ENCODE results near the gene KLHL12.
"Not testable (repeated sequence)": the region's sequence is repeated elsewhere in the genome, so short reads cannot be mapped to it uniquely, and the experiment has no call there.

Gene KLHL12

GRCh38 chr1:202905331-202905730 lies 21.7 kb downstream of the KLHL12 start:
- no peak for TF ChIP-seq CTCF (IDR thresholded peaks at IDR 0.05; ENCODE audit: insufficient read depth, low read length, missing control alignments)
- ChIA-PET POLR2A (no interaction called here), CTCF (interaction anchor here (1.6 kb wide), 1 partner anchor 16 kb away, joined by 3 read pairs; no protein-coding TSS in a partner anchor)
- no peak for DNase-seq (ENCODE audit: low read depth, low spot score)
- H3K4me3 ChIP-seq (ENCODE audit: low read depth, low read length) = no peak overlapping the region

- DNase-seq (ENCODE audit: low read depth, low spot score); POLR2A ChIA-PET; H3K4me3 ChIP-seq (ENCODE audit: low read depth, low read length): not testable (repeated sequence)
- CTCF ChIA-PET = interaction anchor here (1.0 kb wide), 1 partner anchor 10 kb away, joined by 3 read pairs; no protein-coding TSS in a partner anchor
These were observed 23.2 kb downstream of the KLHL12 start for GRCh38 chr1:202903808-202904207.

- POLR2A ChIA-PET = no interaction called here
- CTCF ChIA-PET = interaction anchor here (1.4 kb wide), 1 partner anchor 26 kb away, joined by 3 read pairs; the partner anchor contains the start of gene KLHL12
- TF ChIP-seq CTCF (IDR thresholded peaks at IDR 0.05; ENCODE audit: insufficient read depth, low read length, missing control alignments) = no peak
- DNase-seq (ENCODE audit: low read depth, low spot score) = no peak
- H3K4me3 ChIP-seq (ENCODE audit: low read depth, low read length) = no peak overlapping the region
These were observed 25.5 kb downstream of the KLHL12 start for GRCh38 chr1:202901555-202901954.

- no peak overlapping the region for H3K4me3 ChIP-seq (ENCODE audit: low read depth, low read length)
- no peak for DNase-seq (ENCODE audit: low read depth, low spot score)
- ChIA-PET POLR2A (interaction anchor here (0.6 kb wide), 1 partner anchor 226 kb away, joined by 3 read pairs; no protein-coding TSS in a partner anchor), CTCF (no interaction called here)
- TF ChIP-seq CTCF (IDR thresholded peaks at IDR 0.05; ENCODE audit: insufficient read depth, low read length, missing control alignments) = no peak
These were observed 34.5 kb downstream of the KLHL12 start for GRCh38 chr1:202892501-202892900.

- POLR2A ChIA-PET = no interaction called here
- no peak for DNase-seq (ENCODE audit: low read depth, low spot score)
These were observed 36.6 kb downstream of the KLHL12 start for GRCh38 chr1:202890392-202890791.

GRCh38 chr1:202888531-202889360 lies 38.3 kb downstream of the KLHL12 start, which contains the start of gene RABIF:
TSS of gene RABIF (minus strand) at chr1:202889149. CDS start at chr1:202889098, 51 bp downstream.
- CTCF ChIA-PET = interaction anchor here (0.7 to 1.9 kb wide), 3 partner anchors 12 to 79 kb away, joined by 3 to 5 read pairs (median 4); no protein-coding TSS in a partner anchor
- DNase-seq (ENCODE audit: low read depth, low spot score) = peak; percentile 51
- POLR2A ChIA-PET = interaction anchor here (0.7 to 1.2 kb wide), 2 partner anchors 78 to 82 kb away, joined by 3 to 9 read pairs; partner anchors contain the start of gene PCAT6
- peak; percentile 35 for TF ChIP-seq CTCF (IDR thresholded peaks at IDR 0.05; ENCODE audit: insufficient read depth, low read length, missing control alignments)
- peak within 1 kb of the TSS; percentile 96 for H3K4me3 ChIP-seq (ENCODE audit: low read depth, low read length)

More at GRCh38 chr1:202890392-202890791, 36.6 kb downstream of the KLHL12 start:
- no peak for TF ChIP-seq CTCF (IDR thresholded peaks at IDR 0.05; ENCODE audit: insufficient read depth, low read length, missing control alignments)
- CTCF ChIA-PET = interaction anchor here (1.1 to 1.4 kb wide), 2 partner anchors 15 to 377 kb away, joined by 3 to 5 read pairs; no protein-coding TSS in a partner anchor
- no peak overlapping the region for H3K4me3 ChIP-seq (ENCODE audit: low read depth, low read length)

Data from AG04449 (cell line).